Endometrial microvascular endothelial cells (primary cell): ENCODE data around the gene CDH6. TPM values are rescaled to one million over a fixed set of nuclear protein-coding genes. Genes with fewer than 3 reads are reported as not detected.

Source experiments
- in situ Hi-C: cut with HindIII; loops from 2 replicates; pipeline ENCODE4 v1.10.0; 2017; ENCODE audit warnings: low sequenced_read_pairs, low pct_unique_long_range_greater_than_20kb; ENCODE audit errors: inconsistent ontology term
- total RNA-seq: library from RNA; depleted of rRNA; stranded (reverse); fragments of >200 nt; gene quantifications from one replicate; pipeline ENCODE4 v1.2.3, GENCODE V29; 2015; ENCODE audit errors: inconsistent ontology term

Gene CDH6
- total RNA-seq, 1 donor from 2014 or later: under 0.01 TPM

GRCh38 chr5:31194892-31195555, 1.5 kb downstream of the CDH6 start:
- in situ Hi-C loops: no loop called here

GRCh38 chr5:31196309-31196708, 2.8 kb downstream of the CDH6 start:
- in situ Hi-C loops: no loop called here

GRCh38 chr5:31197183-31197582, 3.7 kb downstream of the CDH6 start:
- in situ Hi-C loops: no loop called here

- in situ Hi-C loops: no loop called here
Observed at GRCh38 chr5:31204958-31205357, 11.5 kb downstream of the CDH6 start.

- in situ Hi-C loops: no loop called here
Observed at GRCh38 chr5:31208043-31208442, 14.6 kb downstream of the CDH6 start.

GRCh38 chr5:31209334-31209733, 15.8 kb downstream of the CDH6 start:
- in situ Hi-C loops: no loop called here

GRCh38 chr5:31211098-31211497, 17.6 kb downstream of the CDH6 start:
- in situ Hi-C loops: no loop called here

GRCh38 chr5:31213257-31213656, 19.8 kb downstream of the CDH6 start:
- in situ Hi-C loops: no loop called here

- in situ Hi-C loops: no loop called here
Observed at GRCh38 chr5:31213705-31214121, 20.2 kb downstream of the CDH6 start.

- in situ Hi-C loops: no loop called here
Observed at GRCh38 chr5:31214229-31214628, 20.7 kb downstream of the CDH6 start.

- in situ Hi-C loops: no loop called here
Observed at GRCh38 chr5:31215236-31215635, 21.8 kb downstream of the CDH6 start.

GRCh38 chr5:31217446-31217845, 24.0 kb downstream of the CDH6 start:
- in situ Hi-C loops: no loop called here

- in situ Hi-C loops: no loop called here
Observed at GRCh38 chr5:31218978-31219377, 25.5 kb downstream of the CDH6 start.

- in situ Hi-C loops: no loop called here
Observed at GRCh38 chr5:31221001-31221400, 27.5 kb downstream of the CDH6 start.

- in situ Hi-C loops: no loop called here
Observed at GRCh38 chr5:31225118-31225517, 31.6 kb downstream of the CDH6 start.

GRCh38 chr5:31225613-31226012, 32.1 kb downstream of the CDH6 start:
- in situ Hi-C loops: no loop called here

GRCh38 chr5:31226651-31227050, 33.2 kb downstream of the CDH6 start:
- in situ Hi-C loops: no loop called here

GRCh38 chr5:31229266-31229665, 35.8 kb downstream of the CDH6 start:
- in situ Hi-C loops: no loop called here

- in situ Hi-C loops: no loop called here
Observed at GRCh38 chr5:31231177-31231838, 37.8 kb downstream of the CDH6 start.

GRCh38 chr5:31232273-31232888, 38.9 kb downstream of the CDH6 start:
- in situ Hi-C loops: no loop called here
